ENCODE results near the gene FAF1. TPM values are rescaled to one million over a fixed set of nuclear protein-coding genes. Genes with fewer than 3 reads are reported as not detected.

The FAF1 gene
- total and polyA plus RNA-seq, 9 of the 15 experiments (the other 6 are each of a cell fraction or from before 2014, with no cell fraction given), result 48.7 to 225 (median 118) TPM

- TF ChIP-seq ZBTB7A (IDR thresholded peaks at IDR 0.05; ENCODE audit: borderline replicate concordance, control insufficient read depth, low read depth, low read length), result no peak; the same call in 1 of the 2 replicates
- TF ChIP-seq SP1 (CRISPR knock-in tag; IDR thresholded peaks at IDR 0.05), result peak; percentile 5; the same call in 1 of the 2 replicates
- no peak for TF ChIP-seq ZNF212 (CRISPR knock-in tag; IDR thresholded peaks at IDR 0.05)
- no peak for TF ChIP-seq KHSRP (IDR thresholded peaks at IDR 0.05)
- no peak for TF ChIP-seq NR3C1 (CRISPR knock-in tag; IDR thresholded peaks at IDR 0.05)
- TF ChIP-seq EP300 (IDR thresholded peaks at IDR 0.05; ENCODE audit: low read length), result no peak; the same call in 1 of the 2 replicates
- no peak for TF ChIP-seq ZNF224 (CRISPR knock-in tag; IDR thresholded peaks at IDR 0.05)
- no peak; a peak in 1 of 4 replicates for TF ChIP-seq TEAD1 (CRISPR knock-in tag; IDR thresholded peaks at IDR 0.05)
- no peak for TF ChIP-seq NFE2L1 (tag; IDR thresholded peaks at IDR 0.05; ENCODE audit: borderline replicate concordance, low read depth)
- TF ChIP-seq ZNF518B (CRISPR knock-in tag; IDR thresholded peaks at IDR 0.05), result no peak
- no peak for TF ChIP-seq ZNF311 (CRISPR knock-in tag; IDR thresholded peaks at IDR 0.05)
- TF ChIP-seq SMAD3 (CRISPR knock-in tag; conservative IDR thresholded peaks at IDR 0.05), result no peak
- TF ChIP-seq E4F1 (CRISPR knock-in tag; IDR thresholded peaks at IDR 0.05; ENCODE audit: borderline replicate concordance), result no peak
- no peak for TF ChIP-seq DDX20 (tag; IDR thresholded peaks at IDR 0.05; ENCODE audit: low read depth)
- TF ChIP-seq ZNF197 (CRISPR knock-in tag; IDR thresholded peaks at IDR 0.05; ENCODE audit: low read depth), result no peak
- no peak for TF ChIP-seq GTF2E2 (tag; IDR thresholded peaks at IDR 0.05)
- TF ChIP-seq ZSCAN32 (CRISPR knock-in tag; IDR thresholded peaks at IDR 0.05), result no peak
- no peak for TF ChIP-seq TFAP4 (CRISPR knock-in tag; IDR thresholded peaks at IDR 0.05; ENCODE audit: borderline replicate concordance)
- TF ChIP-seq GTF2A2 (tag; IDR thresholded peaks at IDR 0.05), result no peak
- TF ChIP-seq KDM1A (IDR thresholded peaks at IDR 0.05), result no peak
- no peak for TF ChIP-seq CBFB (CRISPR knock-in tag; IDR thresholded peaks at IDR 0.05)
- TF ChIP-seq ESRRB (CRISPR knock-in tag; IDR thresholded peaks at IDR 0.05; ENCODE audit: borderline replicate concordance), result no peak
- no peak for TF ChIP-seq HDAC3 (IDR thresholded peaks at IDR 0.05; ENCODE audit: borderline replicate concordance, partially characterized antibody)
Observed at GRCh38 chr1:50968821-50969610, 8.9 kb upstream of the FAF1 start (continued).

All from K562 (cell line).